HG02938 (cell line): Measurements from ENCODE around the gene NOP56.
"Not testable (repeated sequence)": the region's sequence is repeated elsewhere in the genome, so short reads cannot be mapped to it uniquely, and the experiment has no call there.

Experiments used
- ATAC-seq: cut with Tn5 transposase; IDR thresholded peaks from one replicate; pipeline ENCODE4 v1.9.1; 2021; ENCODE audit warnings: mild to moderate bottlenecking, moderate library complexity; ENCODE audit not compliant: unreplicated experiment

The NOP56 gene

DNA sequence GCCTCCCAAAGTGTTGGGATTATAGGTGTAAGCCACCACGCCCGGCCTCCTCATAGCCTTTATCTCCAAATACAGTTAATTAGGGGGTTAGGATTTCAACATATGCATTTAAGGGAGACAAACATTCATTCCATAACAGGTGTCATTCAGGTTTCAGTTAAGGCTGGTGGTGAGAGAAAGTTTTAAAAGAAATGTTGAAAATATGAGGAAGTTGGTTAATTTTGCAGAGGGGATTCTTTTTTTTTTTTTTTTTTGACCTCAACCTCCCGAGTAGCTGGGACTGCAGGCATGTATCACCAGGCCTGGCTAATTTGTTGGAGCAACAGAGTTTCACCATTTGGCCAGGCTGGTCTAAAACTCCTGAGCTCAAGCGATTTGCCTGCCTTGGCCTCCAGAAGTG lies 27.6 kb downstream of the NOP56 start:
- no peak for ATAC-seq

DNA sequence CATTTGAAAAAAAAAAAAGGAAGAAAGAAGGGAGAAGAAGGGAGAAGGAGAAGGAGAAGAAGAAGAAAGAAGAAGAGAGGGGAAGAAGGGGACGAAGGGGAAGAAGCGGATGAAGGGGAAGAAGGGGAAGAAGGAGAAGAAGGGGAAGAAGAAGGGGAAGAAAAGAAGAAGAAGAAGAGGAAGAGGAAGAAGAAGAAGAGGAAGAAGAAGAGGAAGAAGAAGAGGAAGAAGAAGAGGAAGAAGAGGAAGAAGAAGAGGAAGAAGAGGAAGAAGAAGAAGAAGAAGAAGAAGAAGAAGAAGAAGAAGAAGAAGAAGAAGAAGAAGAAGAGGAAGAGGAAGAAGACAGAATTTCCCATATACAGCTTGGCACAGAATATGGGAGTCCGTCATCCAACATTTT lies 29.6 kb downstream of the NOP56 start:
- not testable (repeated sequence) for ATAC-seq

DNA sequence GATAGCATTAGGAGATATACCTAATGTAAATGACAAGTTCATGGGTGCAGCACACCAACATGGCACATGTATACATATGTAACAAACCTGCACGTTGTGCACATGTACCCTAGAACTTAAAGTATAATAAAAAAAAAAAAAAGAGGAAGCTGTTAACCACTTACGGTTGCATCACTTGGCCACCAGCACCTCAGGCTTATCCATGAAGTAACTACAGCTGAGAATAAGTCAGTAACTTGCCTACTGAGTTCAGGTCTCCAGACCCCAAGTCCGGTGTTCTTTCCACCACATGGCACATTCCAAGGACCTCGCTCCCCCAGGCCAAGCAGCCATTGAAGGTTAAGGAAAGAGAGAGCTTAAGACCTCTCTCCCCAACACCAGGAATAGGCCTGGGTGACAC lies 32.4 kb downstream of the NOP56 start:
- not testable (repeated sequence) for ATAC-seq

DNA sequence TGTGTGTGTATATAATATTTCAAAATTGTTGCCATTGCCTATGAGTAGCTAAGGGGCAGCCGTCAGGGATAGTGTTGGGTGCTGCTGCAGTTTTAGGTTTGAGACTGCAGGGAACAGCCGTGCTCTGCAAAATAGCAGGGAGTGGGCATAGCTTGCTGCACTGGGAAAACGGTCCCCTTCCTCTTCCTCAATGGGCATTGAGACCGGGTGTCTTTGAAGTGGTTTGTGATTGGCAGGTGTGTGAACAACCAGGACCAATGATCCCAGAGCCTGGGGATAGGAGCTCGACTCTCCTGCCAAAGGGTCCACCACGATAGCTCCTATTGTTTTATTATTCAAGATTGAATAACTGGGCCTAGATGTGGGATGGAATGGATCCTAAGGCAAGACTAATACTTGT lies 35.1 kb downstream of the NOP56 start:
- ATAC-seq: no peak

DNA sequence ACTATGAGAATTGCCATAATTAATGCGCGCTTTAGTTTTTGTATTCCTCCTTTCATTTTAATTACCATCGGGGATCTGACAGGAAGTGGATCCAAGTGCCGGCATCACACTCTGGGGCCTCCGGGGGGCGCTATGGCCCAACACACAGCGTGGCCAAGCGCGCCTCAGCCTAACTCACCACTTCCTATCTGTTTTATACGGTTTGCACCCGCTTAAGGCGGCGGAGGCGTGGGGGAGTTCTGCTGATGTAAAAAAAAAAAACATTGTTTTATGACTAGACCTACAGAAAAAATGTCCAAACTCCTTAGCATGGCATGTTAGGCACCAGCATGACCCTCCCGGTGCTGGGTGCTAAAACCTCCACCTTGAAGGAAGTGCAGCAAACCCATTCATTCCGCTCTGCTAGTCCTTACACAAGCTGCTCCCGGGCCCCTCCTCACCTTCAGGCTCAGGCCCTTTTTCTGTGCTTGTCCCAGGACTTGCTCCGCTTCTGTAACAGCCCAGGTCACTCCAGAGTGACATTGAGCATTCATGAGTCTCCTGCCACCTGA lies 35.7 kb downstream of the NOP56 start:
- ATAC-seq: no peak

DNA sequence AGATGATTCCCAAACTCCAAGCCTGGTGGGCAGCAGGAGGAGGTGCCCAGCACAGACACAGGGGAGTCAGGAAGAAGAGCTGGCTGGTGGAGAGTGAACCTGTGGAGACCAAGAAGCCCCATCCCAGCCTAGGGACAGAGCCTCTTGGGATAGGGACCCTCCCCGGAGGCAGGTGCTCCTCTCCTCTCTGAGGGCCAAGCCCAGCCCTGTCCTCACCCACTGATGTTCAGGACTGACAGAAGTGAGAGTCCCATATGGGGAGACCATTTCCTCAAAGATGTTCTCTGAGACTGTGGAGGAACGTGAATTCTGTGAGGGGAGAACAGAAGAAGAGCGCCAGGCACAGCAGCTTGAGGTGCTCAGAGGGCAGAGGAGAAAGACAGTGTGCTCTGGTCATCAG lies 37.8 kb downstream of the NOP56 start:
- ATAC-seq: no peak

DNA sequence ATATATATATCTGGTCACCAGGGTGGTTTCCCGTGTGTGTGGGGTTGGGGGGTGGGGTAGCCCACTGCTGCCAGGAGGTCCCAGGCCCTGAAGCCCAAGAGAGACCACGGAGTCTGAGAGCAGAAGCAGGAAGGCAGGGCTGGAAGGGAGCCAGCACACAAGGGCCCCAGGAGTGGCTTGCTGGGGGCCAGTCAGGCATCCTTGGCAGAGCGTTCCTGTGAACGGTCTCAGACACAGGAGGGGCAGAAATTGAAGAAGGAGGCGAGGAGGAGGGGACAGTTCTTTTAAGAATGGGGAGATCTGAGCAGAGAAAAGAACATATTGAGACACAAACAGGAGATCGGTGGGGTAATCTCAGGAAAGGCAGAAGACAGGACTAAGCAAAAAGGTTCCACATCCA lies 38.3 kb downstream of the NOP56 start:
- no peak for ATAC-seq

DNA sequence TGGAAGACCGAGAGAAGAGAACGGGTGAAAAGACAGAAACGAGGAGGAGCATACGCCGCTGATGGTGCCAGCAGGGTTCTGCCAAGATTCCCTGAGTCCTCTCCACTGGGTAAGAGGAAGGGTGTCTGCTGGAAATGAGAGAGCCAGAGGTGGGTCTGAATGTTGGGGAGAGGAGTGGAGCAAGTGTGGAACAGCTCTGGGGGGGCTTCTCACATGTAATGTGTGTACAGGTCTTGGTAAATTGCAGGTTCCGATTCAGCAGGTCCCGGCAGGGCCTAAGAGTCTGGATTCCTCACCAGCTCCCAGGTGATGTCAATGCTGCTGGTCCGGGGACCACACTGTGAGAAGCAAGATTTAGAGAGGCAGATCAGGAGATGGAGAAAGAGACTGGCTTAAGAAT lies 38.7 kb downstream of the NOP56 start:
- ATAC-seq: no peak

DNA sequence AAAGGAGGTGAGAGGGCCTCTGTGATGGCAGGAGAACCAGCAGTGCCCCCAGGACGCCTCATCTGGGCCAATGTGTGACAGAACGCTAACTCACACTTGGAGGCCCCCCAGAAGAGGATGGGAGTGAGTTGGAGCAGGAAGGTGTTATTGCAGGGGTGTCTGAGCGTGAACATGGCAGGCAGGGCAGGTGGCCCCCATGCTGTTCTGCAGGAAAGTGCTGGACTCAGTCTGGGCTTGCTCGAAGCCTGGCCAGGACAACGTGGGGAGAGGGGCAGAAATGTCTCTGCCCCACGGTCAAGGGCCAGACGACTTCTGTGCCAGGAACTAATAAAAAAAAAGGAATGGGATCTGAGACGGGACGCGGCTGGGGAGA lies 39.2 kb downstream of the NOP56 start:
- ATAC-seq: no peak

DNA sequence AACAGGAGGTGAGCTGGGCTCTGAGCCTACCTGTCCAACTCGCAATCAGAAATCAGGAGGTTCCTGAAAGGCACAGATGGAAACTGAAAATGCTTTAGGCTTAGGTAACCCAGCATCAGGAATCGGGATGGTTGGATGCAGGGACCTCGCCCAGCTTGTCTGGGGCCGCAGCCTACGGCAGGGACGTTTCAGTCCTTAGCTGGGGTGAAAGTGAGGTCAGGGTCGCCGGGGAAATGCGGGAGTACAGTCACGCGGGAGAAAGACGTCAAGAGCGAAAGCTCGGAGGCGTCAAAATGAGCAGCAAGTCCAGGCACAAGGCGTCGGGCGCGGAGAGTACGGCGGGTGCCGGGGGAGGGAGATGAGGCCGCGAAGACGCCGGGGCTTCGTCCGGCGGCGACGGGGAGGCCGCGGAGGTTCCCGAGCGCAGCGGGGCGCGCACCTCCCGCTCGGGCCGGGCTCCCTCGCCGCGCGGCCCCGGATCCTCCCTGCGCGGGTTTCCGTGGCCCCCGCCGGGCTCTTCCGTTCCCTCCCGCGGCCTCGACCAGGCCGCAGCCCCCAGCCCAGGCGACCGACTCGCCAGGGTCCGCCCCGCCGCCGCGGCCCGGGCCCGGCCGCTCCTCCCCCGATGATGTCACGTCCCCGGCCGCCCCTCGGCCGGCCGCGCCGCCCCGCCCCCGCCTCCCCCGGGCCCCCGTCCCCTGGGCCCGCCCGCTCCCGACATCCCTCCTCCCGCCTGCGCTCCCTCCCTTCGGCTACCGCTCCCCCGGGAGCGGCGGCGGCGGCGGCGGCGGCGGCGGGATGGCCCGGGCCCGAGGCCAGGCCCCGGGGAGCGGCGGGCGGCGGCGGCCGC lies 39.8 kb downstream of the NOP56 start, which contains the start of gene EBF4:
EBF4 (plus strand) TSS at position 745 of the 850 bp plus-strand sequence. CDS start 866 bp downstream, outside the sequence.
- no peak for ATAC-seq

DNA sequence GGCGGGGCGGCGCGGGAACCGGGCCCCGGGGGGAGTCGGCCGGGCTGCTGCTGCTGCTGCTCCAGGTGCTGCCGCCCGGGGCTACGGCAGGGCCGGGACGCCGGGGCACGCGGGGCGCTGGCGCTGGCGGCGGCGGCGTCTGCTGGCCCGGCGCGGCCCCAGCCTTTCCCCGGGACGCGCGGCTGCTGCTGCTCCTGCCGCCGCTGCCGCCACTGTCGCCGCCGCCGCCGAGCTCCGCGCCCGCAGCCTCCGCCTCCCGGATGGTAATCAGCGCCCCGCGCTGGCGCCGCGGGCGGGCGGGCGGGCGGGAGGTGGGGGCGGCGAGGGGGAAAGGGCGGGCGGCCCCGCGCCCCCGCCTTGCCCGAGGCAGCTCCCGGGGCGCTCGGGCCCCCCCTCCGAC lies 40.5 kb downstream of the NOP56 start:
- no peak for ATAC-seq

DNA sequence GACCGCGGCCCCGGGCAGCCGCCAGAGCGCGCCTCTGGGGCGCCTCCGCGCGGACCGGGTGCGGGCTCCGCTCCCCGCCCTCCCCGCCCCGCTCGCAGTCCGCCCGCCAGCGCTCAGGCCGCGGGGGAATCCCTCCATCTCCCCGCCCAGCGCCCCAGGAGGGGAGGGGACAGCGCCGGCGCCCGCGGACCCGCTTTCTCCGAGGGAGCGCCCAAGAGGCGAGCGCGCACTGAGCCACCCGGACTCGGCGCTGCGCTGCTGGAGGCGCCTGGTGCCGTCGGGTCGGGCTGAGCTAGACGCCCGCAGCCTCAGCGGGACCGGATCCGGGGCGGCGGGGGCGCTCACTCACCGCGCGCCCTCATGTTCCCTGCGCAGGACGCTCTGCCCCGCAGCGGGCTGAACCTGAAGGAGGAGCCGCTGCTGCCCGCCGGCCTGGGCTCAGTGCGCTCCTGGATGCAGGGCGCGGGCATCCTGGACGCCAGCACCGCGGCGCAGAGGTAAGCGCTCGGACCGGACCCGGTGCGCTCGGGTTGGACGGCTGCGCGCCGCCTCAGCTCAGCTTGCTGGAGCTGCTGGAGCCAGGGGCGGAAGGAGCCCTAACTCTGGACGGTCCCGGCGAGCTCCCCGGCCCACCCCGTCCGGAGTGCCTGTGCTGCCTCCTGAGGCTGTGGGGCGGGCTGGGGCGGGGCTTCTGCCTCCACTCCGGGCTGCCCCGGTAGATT lies 41.0 kb downstream of the NOP56 start:
- no peak for ATAC-seq

DNA sequence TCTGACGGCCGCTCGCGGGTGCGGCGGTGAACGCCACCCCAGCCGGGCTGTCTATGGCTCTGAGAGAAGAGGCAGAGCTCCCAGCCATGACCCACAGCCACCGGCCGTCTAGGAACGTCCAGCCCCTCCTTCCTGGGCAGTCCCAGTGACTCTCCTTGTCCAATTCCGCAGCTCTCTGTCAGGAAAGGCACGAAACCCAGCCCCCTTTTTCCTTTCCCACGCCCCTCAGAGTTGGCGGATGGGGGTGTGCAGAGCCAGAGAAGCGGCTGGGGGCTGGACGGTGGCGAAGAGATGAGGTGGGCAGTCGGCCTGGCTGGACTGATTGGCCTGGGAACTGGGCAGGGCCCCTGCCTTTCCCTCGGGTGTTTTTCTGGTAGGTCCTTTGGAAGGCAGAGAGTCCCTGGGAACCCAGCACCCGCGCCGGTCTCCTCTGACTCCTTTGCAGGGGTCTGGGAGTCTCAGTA lies 41.6 kb downstream of the NOP56 start:
- ATAC-seq: no peak

DNA sequence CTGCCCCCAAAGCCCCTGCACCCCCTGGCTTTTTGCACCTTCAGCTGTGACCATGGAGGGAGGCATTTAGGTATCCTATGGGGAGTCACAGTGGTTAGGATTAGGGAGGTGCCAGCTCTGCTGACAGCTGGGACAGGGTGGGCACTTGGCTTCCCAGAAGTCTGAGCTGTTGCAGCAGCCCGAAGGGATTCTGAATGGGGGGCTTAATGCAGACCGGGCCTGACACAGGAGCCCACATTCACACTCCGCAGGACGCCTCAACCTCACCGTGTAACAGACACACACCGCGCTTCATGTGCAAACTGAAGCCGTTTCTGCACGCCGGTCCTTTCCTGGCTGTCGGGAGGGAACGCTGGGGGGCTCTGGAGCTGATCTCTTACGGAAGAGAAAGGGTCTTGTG lies 42.1 kb downstream of the NOP56 start:
- ATAC-seq: no peak

DNA sequence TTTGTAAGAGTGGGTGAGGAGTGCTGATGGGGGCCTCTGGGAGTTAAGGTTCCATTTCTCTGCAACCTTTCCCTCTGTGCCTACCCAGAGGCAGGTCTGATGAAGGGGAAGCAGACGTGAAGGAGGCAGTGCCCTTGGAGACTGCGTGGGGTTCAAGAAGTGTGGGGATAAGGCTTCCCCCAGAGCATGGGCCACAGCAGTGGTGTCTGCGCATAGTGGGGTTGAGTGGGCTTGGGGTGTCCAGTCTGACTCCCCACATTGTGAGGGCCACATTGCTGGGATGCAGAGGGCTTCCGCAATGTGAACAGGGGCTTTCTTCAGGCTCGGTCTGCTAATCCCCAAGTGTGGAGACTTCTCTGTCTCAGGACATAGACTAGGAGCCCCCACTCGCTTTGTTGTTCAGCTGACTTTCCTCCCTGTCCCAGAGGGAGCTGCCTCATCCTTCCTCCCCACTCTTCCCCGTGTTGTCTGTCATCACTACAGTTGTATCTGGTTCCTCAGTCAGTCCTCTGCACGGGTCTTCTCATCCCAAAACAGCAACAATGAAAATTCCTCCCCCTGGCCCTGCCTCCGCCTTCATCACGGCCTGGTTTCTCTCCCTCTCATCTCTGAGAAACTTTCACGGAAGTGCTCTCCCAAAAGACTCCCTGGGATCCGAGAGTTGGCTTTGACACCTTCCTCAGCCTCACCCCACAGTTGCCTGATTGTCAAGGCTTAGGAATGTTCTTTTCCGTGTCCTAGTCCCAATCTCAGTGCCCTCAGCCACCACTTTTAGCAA lies 43.0 kb downstream of the NOP56 start:
- ATAC-seq: no peak

DNA sequence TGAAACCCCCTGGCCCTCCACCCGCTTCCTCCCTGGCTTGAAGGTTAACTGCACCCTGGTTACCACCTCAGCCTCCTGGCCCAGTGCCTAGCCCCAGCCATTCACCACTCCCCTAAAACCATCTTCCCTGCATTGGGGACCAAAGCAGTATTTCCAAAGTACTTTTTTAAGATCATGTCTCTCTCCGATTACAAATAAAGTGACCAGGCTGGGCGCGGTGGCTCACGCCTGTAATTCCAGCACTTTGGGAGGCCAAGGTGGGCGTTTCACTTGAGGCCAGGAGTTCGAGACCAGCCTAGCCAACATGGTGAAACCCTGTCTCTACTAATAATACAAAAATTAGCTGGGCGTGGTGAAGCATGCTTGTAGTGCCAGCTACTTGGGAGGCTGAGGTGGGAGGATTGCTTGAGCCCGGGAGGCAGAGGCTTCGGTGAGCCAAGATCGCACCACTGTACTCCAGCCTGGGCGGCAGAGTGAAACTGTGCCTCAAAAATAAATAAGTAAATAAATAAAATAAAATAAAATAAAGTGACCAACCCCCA lies 43.6 kb downstream of the NOP56 start:
- not testable (repeated sequence) for ATAC-seq

DNA sequence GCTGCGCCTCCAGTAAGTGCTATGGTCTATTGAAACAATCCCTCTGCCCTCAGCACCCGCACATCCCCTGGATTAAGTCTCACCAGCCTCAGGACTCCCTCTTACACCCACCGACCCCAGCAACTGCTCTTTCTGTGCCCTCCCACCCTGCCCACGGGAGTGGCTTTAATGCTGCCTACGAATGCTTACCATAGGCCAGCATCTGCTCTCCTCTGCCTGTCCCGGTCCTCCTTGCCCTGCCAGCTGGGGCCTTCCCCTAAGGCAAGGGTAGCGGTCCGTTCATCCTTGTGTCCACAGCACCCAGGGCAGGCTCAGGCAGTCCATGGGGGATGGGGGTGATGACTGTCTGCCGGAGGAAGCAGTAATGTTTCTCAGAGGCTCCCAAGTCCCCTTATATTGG lies 44.2 kb downstream of the NOP56 start:
- ATAC-seq: no peak

DNA sequence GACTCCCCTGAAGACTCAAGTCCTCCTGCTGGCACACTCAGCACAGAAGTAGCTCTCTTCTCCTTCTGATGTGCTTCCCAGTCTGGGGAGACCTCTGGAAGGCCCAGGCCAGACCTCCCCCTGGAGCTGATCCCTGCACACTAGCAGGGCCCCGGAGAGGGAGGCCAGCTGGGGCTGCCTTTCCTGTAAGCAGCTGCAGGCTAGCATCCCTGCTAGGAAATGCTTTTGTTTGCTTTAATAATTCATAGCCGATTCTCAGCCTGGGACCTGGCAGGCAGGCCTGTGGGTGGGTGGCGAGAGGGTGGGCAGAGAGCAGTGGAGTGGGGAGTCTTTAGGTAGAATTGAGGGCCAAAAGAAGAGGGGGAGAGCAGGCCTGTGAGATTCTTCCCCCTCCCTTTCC lies 45.3 kb downstream of the NOP56 start:
- no peak for ATAC-seq

DNA sequence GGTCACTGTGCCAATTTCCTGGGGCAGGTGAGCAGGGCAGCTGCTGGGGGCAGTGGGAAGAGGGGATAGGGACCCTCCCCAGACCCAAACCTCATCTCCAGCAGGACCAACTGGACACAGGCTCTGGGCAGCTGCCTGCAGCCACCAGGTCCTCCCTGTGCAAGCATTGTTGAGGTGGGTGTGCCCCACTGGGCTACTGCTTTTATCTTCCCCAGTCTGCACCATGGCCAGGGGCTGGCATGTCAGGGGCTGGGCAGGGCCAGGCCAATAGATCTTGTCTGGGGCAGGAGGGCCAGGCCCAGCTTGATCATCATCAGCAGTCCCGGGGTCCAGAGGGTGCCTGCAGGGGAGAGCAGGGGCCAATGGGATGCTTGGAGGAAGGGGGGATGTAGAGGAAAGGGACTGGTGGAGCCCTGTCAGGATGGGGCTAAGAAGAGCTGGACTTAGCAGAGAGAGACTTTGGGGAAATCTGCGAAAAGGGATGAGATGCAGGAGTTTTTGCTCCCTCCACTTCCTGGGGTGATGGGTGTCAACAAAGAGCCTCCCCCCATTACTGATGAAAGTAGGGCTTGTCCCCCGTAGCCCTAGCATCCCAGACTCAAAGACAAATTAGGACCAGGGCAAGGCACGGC lies 45.9 kb downstream of the NOP56 start:
- ATAC-seq: no peak

DNA sequence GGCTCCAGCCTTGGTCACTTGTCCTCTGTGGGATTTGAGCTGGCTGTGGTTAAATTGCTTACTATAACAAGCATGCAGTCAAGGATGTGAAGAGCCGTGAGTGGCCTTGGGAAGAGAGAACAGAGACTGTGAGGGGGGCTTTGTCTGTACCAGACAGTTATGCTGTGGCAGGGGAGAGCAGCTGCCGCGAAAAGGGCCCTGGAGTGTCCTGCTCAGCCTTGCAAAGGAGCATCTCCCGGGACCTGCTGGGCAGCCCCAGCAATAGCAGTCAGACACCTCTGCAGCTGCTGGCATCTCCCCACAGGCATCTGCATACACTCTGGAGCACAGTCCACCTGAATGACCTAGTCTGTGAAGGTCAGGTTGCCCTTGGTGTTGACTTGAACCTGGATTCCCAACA lies 46.5 kb downstream of the NOP56 start:
- no peak for ATAC-seq
